HepG2 (cell line): ENCODE data around the gene GMEB2. TPM values are rescaled to one million over a fixed set of nuclear protein-coding genes. Genes with fewer than 3 reads are reported as not detected.
A peak's percentile ranks its signal among the peaks of the same experiment; 100 is the strongest.

ENCODE experiments used
- BORCS8-MEF2B ChIP-seq: sonication (generic); formaldehyde crosslinking; IDR thresholded peaks from 2 replicates; pipeline ENCODE4 v1.8.0; 2022; ENCODE audit warnings: mild to moderate bottlenecking, missing genetic modification reagents
- FOXK1 ChIP-seq: sonication (generic); formaldehyde crosslinking; IDR thresholded peaks from 2 replicates; pipeline ENCODE4 v1.4.0; 2020; ENCODE audit warnings: low read depth, missing genetic modification reagents, borderline replicate concordance
- JUN ChIP-seq: sonication (generic); formaldehyde crosslinking; IDR thresholded peaks from 2 replicates; pipeline ENCODE4 v1.4.0; 2020; ENCODE audit warnings: mild to moderate bottlenecking, missing genetic modification reagents
- LCORL ChIP-seq, 2 experiments: fragments of 450-650 bp in 1 of 2; sonication (generic) in 1 of 2; formaldehyde crosslinking in 1 of 2; IDR thresholded peaks; 2 replicates each; pipeline versions ENCODE4 v1.5.0 to v1.6.1; 2017 to 2020; ENCODE audit warnings: antibody characterized with exemption in 1 of 2, missing genetic modification reagents in 1 of 2
- POLR2G ChIP-seq: fragments of 200-400 bp; formaldehyde crosslinking; IDR thresholded peaks from 2 replicates; pipeline ENCODE4 v1.6.1; 2018; ENCODE audit warnings: mild to moderate bottlenecking, low read depth, low read length, moderate library complexity
- REL ChIP-seq: sonication (generic); formaldehyde crosslinking; conservative IDR thresholded peaks from 2 replicates; pipeline ENCODE4 v1.8.0; 2022; ENCODE audit warnings: mild to moderate bottlenecking, missing genetic modification reagents, moderate library complexity
- SMYD3 ChIP-seq: sonication (generic); formaldehyde crosslinking; IDR thresholded peaks from 2 replicates; pipeline ENCODE4 v1.8.1; 2023; ENCODE audit warnings: mild to moderate bottlenecking, missing genetic modification reagents
- SOX5 ChIP-seq: IDR thresholded peaks from 2 replicates; pipeline ENCODE4 v1.6.1; 2016; ENCODE audit warnings: borderline replicate concordance
- TCF7 ChIP-seq: sonication (generic); IDR thresholded peaks from 2 replicates; pipeline ENCODE4 v1.6.1; 2016; ENCODE audit warnings: antibody characterized with exemption, low read depth
- ZBTB33 ChIP-seq: sonication (generic); formaldehyde crosslinking; IDR thresholded peaks from 2 replicates; pipeline ENCODE4 v1.4.0; 2020; ENCODE audit warnings: missing genetic modification reagents
- ZNF569 ChIP-seq: sonication (generic); formaldehyde crosslinking; IDR thresholded peaks from 2 replicates; pipeline ENCODE4 v1.5.0; 2020; ENCODE audit warnings: mild to moderate bottlenecking, missing genetic modification reagents, moderate library complexity, borderline replicate concordance
- ZNF574 ChIP-seq: sonication (generic); formaldehyde crosslinking; IDR thresholded peaks from 2 replicates; pipeline ENCODE4 v1.4.0; 2020; ENCODE audit warnings: missing genetic modification reagents
- ZNF644 ChIP-seq: IDR thresholded peaks from 2 replicates; pipeline ENCODE4 v1.6.1; 2016; ENCODE audit warnings: low read depth
- ZSCAN25 ChIP-seq: sonication (generic); formaldehyde crosslinking; IDR thresholded peaks from 2 replicates; pipeline ENCODE4 v1.8.0; 2022; ENCODE audit warnings: mild to moderate bottlenecking, missing genetic modification reagents
- polyA plus RNA-seq, 8 experiments: library from polyadenylated mRNA; depleted of rRNA in 3 of 8; stranded (reverse) in 7 of 8; unstranded in 1 of 8; fragments of >200 nt; fragmentation: Illumina TruSeq in 4 of 8; extraction: Trizol in 4 of 8; gene quantifications; 2 replicates each; pipeline versions ENCODE4 v1.2.1 to v1.2.3, GENCODE V29; 2011 to 2016; ENCODE audit warnings: low read depth in 4 of 8, missing spikeins in 1 of 8, mixed read lengths in 1 of 8; ENCODE audit not compliant: insufficient read depth in 1 of 8
- total RNA-seq, 5 experiments: library from RNA; depleted of rRNA; stranded (reverse); fragments of >200 nt; fragmentation: Illumina TruSeq; extraction: Trizol; gene quantifications; 2 replicates each; pipeline ENCODE4 v1.2.3, GENCODE V29; 2016; ENCODE audit warnings: low read depth in 1 of 5
- TF ChIP-seq, protein P1 (sequence below): sonication (generic); formaldehyde crosslinking; IDR thresholded peaks from 2 replicates; pipeline ENCODE4 v1.4.0; 2020; ENCODE audit warnings: missing genetic modification reagents
- TF ChIP-seq, protein P2 (sequence below): IDR thresholded peaks from 2 replicates; pipeline ENCODE4 v1.6.1; 2016; ENCODE audit warnings: mild to moderate bottlenecking

GMEB2 gene
- total and polyA plus RNA-seq, 2 of the 13 experiments (the other 11 are each of a cell fraction or from before 2014, with no cell fraction given) = 10.6 to 12.4 TPM

DNA sequence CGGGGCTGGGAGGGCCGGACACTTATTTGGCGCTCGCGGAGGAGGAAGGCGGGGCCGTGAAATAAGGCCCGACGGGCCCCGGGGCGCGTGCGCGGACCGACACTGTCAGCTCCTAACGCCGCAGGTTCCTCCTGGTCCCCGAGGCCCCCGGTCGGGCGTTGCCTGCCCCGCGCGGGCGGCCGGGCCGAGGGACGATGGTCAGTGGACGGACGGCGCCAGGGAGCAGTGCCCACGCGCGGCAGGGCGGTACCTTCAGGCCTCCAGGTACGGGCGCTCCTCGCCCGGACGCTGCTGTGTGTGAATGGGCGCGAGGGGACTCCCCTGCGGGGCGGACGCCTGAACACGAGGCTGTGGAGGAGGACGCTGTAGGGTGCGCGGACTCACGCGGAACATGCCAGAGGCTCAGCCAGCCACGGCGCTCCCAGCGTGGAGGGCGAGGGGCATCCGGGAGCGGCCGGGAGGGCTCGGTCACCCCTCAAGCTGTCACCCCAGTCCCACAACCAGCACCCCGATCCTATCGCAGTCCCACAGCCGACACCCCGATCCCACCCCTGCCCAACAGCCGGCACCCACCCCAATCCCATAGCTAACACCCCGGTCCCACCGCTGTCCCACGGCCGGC, 339 bp upstream of the GMEB2 start (continued):
- TF ChIP-seq BORCS8-MEF2B (CRISPR knock-in tag) = peak; percentile 98
- TF ChIP-seq SMYD3 (CRISPR knock-in tag) = 0 out of 2 replicates have a peak, but pooled peaks have one; percentile 23
- TF ChIP-seq, protein P1, sequence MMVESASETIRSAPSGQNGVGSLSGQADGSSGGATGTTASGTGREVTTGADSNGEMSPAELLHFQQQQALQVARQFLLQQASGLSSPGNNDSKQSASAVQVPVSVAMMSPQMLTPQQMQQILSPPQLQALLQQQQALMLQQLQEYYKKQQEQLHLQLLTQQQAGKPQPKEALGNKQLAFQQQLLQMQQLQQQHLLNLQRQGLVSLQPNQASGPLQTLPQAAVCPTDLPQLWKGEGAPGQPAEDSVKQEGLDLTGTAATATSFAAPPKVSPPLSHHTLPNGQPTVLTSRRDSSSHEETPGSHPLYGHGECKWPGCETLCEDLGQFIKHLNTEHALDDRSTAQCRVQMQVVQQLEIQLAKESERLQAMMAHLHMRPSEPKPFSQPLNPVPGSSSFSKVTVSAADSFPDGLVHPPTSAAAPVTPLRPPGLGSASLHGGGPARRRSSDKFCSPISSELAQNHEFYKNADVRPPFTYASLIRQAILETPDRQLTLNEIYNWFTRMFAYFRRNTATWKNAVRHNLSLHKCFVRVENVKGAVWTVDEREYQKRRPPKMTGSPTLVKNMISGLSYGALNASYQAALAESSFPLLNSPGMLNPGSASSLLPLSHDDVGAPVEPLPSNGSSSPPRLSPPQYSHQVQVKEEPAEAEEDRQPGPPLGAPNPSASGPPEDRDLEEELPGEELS (CRISPR knock-in tag) = peak; percentile 40; the same call in 1 of the 2 replicates
- TF ChIP-seq SOX5 (CRISPR knock-in tag) = peak; percentile 45; the same call in 1 of the 2 replicates
- no peak for TF ChIP-seq ZNF569 (CRISPR knock-in tag)
- peak; percentile 89 for TF ChIP-seq POLR2G
- no peak for TF ChIP-seq TCF7
- TF ChIP-seq ZBTB33 (CRISPR knock-in tag) = peak; percentile 25; the same call in 1 of the 2 replicates
- peak; percentile 96 for TF ChIP-seq REL (CRISPR knock-in tag)
- TF ChIP-seq ZSCAN25 (CRISPR knock-in tag) = 0 out of 2 replicates have a peak, but pooled peaks have one; percentile 81
- TF ChIP-seq FOXK1 (CRISPR knock-in tag) = peak; percentile 78; the same call in 1 of the 2 replicates
- TF ChIP-seq, protein P2, sequence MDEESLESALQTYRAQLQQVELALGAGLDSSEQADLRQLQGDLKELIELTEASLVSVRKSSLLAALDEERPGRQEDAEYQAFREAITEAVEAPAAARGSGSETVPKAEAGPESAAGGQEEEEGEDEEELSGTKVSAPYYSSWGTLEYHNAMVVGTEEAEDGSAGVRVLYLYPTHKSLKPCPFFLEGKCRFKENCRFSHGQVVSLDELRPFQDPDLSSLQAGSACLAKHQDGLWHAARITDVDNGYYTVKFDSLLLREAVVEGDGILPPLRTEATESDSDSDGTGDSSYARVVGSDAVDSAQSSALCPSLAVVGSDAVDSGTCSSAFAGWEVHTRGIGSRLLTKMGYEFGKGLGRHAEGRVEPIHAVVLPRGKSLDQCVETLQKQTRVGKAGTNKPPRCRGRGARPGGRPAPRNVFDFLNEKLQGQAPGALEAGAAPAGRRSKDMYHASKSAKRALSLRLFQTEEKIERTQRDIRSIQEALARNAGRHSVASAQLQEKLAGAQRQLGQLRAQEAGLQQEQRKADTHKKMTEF = peak; percentile 96
- no peak; the same call in none of the 2 replicates for TF ChIP-seq ZNF574 (CRISPR knock-in tag)
- TF ChIP-seq LCORL (IDR thresholded peaks at IDR 0.05) = no peak
- peak; percentile 85; the same call in 1 of the 2 replicates for TF ChIP-seq LCORL (CRISPR knock-in tag; IDR thresholded peaks at IDR 0.05)
- TF ChIP-seq JUN (CRISPR knock-in tag) = no peak
- TF ChIP-seq ZNF644 (CRISPR knock-in tag) = no peak
